ENCODE results near the gene ASMTL. TPM values are rescaled to one million over a fixed set of nuclear protein-coding genes. Genes with fewer than 3 reads are reported as not detected.

Gene ASMTL
- total RNA-seq, 1 donor from 2014 or later: 46.1 TPM

- Mint-ChIP-seq H3K36me3 (peaks cover 16% of the 10 kb centered on the region), H3K9me3 (no peaks in the 10 kb centered on the region), H3K27me3 (ENCODE audit: insufficient read depth, low read depth) (peaks cover 4% of the 10 kb centered on the region), H3K4me1 (peaks cover 27% of the 10 kb centered on the region), H3K27ac (peak overlapping the region; percentile 90), H3K4me3 (peak overlapping the region; percentile 92)
- Histone ChIP-seq H3K4me1 (peaks cover 19% of the 10 kb centered on the region), H2AFZ (replicated peaks) (no peak overlapping the region), H3K27ac (peak overlapping the region; percentile 58), H3K79me2 (ENCODE audit: low read depth) (peaks cover 60% of the 10 kb centered on the region), H3F3A (ENCODE audit: low read depth) (peaks cover 18% of the 10 kb centered on the region), H3K4me3 (peak overlapping the region; percentile 92), H3K4me2 (peak overlapping the region; percentile 94), H3K27me3 (no peaks in the 10 kb centered on the region), H4K20me1 (ENCODE audit: low read depth) (peaks cover 35% of the 10 kb centered on the region), H3K36me3 (peaks cover 6% of the 10 kb centered on the region), H3K9ac (no peak overlapping the region), H3K9me3 (ENCODE audit: low read depth) (no peaks in the 10 kb centered on the region)
- DNase-seq (ENCODE audit: low spot score): no peak
- TF ChIP-seq EZH2 (IDR thresholded peaks at IDR 0.05) (no peak), CTCF (IDR thresholded peaks at IDR 0.05) (no peak), EZH2phosphoT487 (IDR thresholded peaks at IDR 0.05) (no peak)
Measured at GRCh38 chrX:1393871-1394615, 58.7 kb downstream of the ASMTL start.

- peaks cover 21% of the 10 kb centered on the region for H3F3A ChIP-seq (ENCODE audit: low read depth)
- H4K20me1 ChIP-seq (ENCODE audit: low read depth): peaks cover 50% of the 10 kb centered on the region
- Mint-ChIP-seq H3K36me3 (peaks cover 30% of the 10 kb centered on the region), H3K4me3 (peak overlapping the region; percentile 92), H3K27me3 (ENCODE audit: insufficient read depth, low read depth) (peaks cover 4% of the 10 kb centered on the region), H3K9me3 (no peaks in the 10 kb centered on the region), H3K27ac (no peak overlapping the region), H3K4me1 (peaks cover 32% of the 10 kb centered on the region)
- no peaks in the 10 kb centered on the region for H3K9me3 ChIP-seq (ENCODE audit: low read depth)
- peak overlapping the region; percentile 48 for H3K27ac ChIP-seq
- H3K4me3 ChIP-seq: peak overlapping the region; percentile 92
- no peaks in the 10 kb centered on the region for H3K27me3 ChIP-seq
- H2AFZ ChIP-seq (replicated peaks): no peak overlapping the region
- no peak overlapping the region for H3K9ac ChIP-seq
- TF ChIP-seq EZH2phosphoT487 (IDR thresholded peaks at IDR 0.05) (no peak), CTCF (IDR thresholded peaks at IDR 0.05) (no peak), EZH2 (IDR thresholded peaks at IDR 0.05) (no peak)
- peaks cover 19% of the 10 kb centered on the region for H3K4me1 ChIP-seq
- peak; percentile 84 for DNase-seq (ENCODE audit: low spot score)
- H3K36me3 ChIP-seq: peaks cover 6% of the 10 kb centered on the region
- peaks cover 75% of the 10 kb centered on the region for H3K79me2 ChIP-seq (ENCODE audit: low read depth)
- peak overlapping the region; percentile 94 for H3K4me2 ChIP-seq
Measured at GRCh38 chrX:1392376-1393068, 60.2 kb downstream of the ASMTL start.

- peak within 1 kb of the TSS; percentile 93 for H3K27ac ChIP-seq
- H3K9me3 ChIP-seq (ENCODE audit: low read depth): no peaks in the 10 kb centered on the region
- peaks cover 57% of the 10 kb centered on the region for H4K20me1 ChIP-seq (ENCODE audit: low read depth)
- H3K27ac Mint-ChIP-seq: peak within 1 kb of the TSS; percentile 85
- peak within 1 kb of the TSS; percentile 88 for H3K9ac ChIP-seq
- no peaks in the 10 kb centered on the region for H3K9me3 Mint-ChIP-seq
- H2AFZ ChIP-seq (replicated peaks): peak within 1 kb of the TSS; percentile 45
- peak within 1 kb of the TSS; percentile 92 for H3K4me3 ChIP-seq
- H3K4me2 ChIP-seq: peak within 1 kb of the TSS; percentile 99
- H3K4me3 Mint-ChIP-seq: peak within 1 kb of the TSS; percentile 92
- TF ChIP-seq CTCF (IDR thresholded peaks at IDR 0.05) (peak; percentile 27), EZH2 (IDR thresholded peaks at IDR 0.05) (no peak), EZH2phosphoT487 (IDR thresholded peaks at IDR 0.05) (no peak)
- peaks cover 24% of the 10 kb centered on the region for H3F3A ChIP-seq (ENCODE audit: low read depth)
- no peaks in the 10 kb centered on the region for H3K27me3 ChIP-seq
- peak; percentile 99 for DNase-seq (ENCODE audit: low spot score)
- H3K36me3 Mint-ChIP-seq: peaks cover 31% of the 10 kb centered on the region
- H3K4me1 Mint-ChIP-seq: peaks cover 32% of the 10 kb centered on the region
- peaks cover 6% of the 10 kb centered on the region for H3K36me3 ChIP-seq
- peaks cover 80% of the 10 kb centered on the region for H3K79me2 ChIP-seq (ENCODE audit: low read depth)
- peaks cover 19% of the 10 kb centered on the region for H3K4me1 ChIP-seq
- H3K27me3 Mint-ChIP-seq (ENCODE audit: insufficient read depth, low read depth): peaks cover 4% of the 10 kb centered on the region
Measured at GRCh38 chrX:1391707-1392375, 60.9 kb downstream of the ASMTL start, which contains the start of gene SLC25A6. TSS of gene SLC25A6 (minus strand) at chrX:1392113. CDS start at chrX:1392009, 104 bp downstream.
